Karpas-422 (cell line): ENCODE results near the gene MISFA. TPM values are rescaled to one million over a fixed set of nuclear protein-coding genes. Genes with fewer than 3 reads are reported as not detected.
"Not testable (repeated sequence)": the region's sequence is repeated elsewhere in the genome, so short reads cannot be mapped to it uniquely, and the experiment has no call there.

Source experiments
- DNase-seq: peaks from one replicate; pipeline ENCODE4 v3.0.0-alpha.2; 2015
- H2AFZ ChIP-seq: fragments of 200-600 bp; sonication (generic); 2 replicates; pipeline ENCODE4 v1.6.1; 2014; ENCODE audit warnings: antibody characterized with exemption, low read length, mixed read lengths
- H3K27ac ChIP-seq: fragments of 200-600 bp; sonication (generic); 2 replicates; pipeline ENCODE4 v1.5.1; 2014; ENCODE audit warnings: mild to moderate bottlenecking, low read length, moderate library complexity
- H3K27me3 ChIP-seq: fragments of 200-600 bp; sonication (generic); 2 replicates; pipeline ENCODE4 v1.6.1; 2014; ENCODE audit warnings: low read length, mixed read lengths
- H3K36me3 ChIP-seq: fragments of 200-600 bp; sonication (generic); 2 replicates; pipeline ENCODE4 v1.6.1; 2014; ENCODE audit warnings: low read length, mixed read lengths; ENCODE audit not compliant: insufficient read depth
- H3K4me1 ChIP-seq: fragments of 200-600 bp; sonication (generic); 2 replicates; pipeline ENCODE4 v1.6.1; 2014; ENCODE audit warnings: mild to moderate bottlenecking, low read length, mixed read lengths
- H3K4me2 ChIP-seq: fragments of 200-600 bp; sonication (generic); 2 replicates; pipeline ENCODE4 v1.6.1; 2014; ENCODE audit warnings: low read length, low read depth, mild to moderate bottlenecking; ENCODE audit not compliant: poor library complexity, severe bottlenecking
- H3K4me3 ChIP-seq: fragments of 200-600 bp; sonication (generic); 2 replicates; pipeline ENCODE4 v1.5.1; 2014; ENCODE audit warnings: mild to moderate bottlenecking, antibody characterized with exemption, low read length, mixed read lengths
- H3K79me2 ChIP-seq: fragments of 200-600 bp; sonication (generic); 2 replicates; pipeline ENCODE4 v1.6.1; 2014; ENCODE audit warnings: mild to moderate bottlenecking, low read length, mixed read lengths
- H3K9ac ChIP-seq: fragments of 200-600 bp; sonication (generic); 2 replicates; pipeline ENCODE4 v1.6.0; 2014; ENCODE audit warnings: low read length
- H3K9me2 ChIP-seq: fragments of 200-600 bp; sonication (generic), shearing (Covaris generic); replicated peaks from 2 replicates; pipeline ENCODE4 v1.6.0; 2014; ENCODE audit warnings: mild to moderate bottlenecking, low read length, moderate library complexity; ENCODE audit not compliant: insufficient read depth
- H3K9me3 ChIP-seq: fragments of 300-700, 200-600 bp; sonication (generic); 2 replicates; pipeline ENCODE4 v1.6.1; 2014; ENCODE audit warnings: low read length, mixed read lengths
- H4K20me1 ChIP-seq: fragments of 200-600 bp; sonication (generic); 2 replicates; pipeline ENCODE4 v1.6.1; 2014; ENCODE audit warnings: mild to moderate bottlenecking, antibody characterized with exemption, low read length, low read depth; ENCODE audit not compliant: insufficient read depth
- total RNA-seq: library from RNA; depleted of rRNA; stranded (reverse); fragments of >200 nt; shearing (Covaris generic); gene quantifications from 2 replicates; pipeline ENCODE4 v1.2.3, GENCODE V29; 2014; ENCODE audit warnings: low replicate concordance

The MISFA gene
- total RNA-seq, 1 experiment from 2014 or later, result 1.2 TPM

DNA sequence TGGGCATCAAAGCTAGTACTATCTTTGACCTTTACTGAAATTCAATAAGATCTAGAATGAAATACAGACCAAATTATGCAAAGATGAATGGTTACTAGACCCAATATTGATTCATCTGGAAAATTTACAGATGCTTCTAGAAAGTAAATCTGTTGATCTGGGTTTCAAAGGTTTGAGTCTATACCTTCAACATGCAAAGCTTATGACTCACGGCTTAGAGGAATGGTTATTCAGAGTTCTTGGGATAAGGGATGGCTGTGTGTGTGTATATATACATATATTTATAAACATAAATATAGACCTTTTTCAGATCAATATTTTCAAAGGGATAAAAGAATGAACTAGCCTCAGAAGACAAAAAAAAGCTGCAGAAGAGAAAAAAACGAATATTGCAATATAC is 33.3 kb downstream of the MISFA start:
- peak overlapping the region; percentile 94 for H3K4me3 ChIP-seq
- no peaks in the 10 kb centered on the region for H3K36me3 ChIP-seq
- H4K20me1 ChIP-seq, result peaks cover 7% of the 10 kb centered on the region; the same call in 1 of the 2 replicates
- peaks cover 67% of the 10 kb centered on the region for H3K79me2 ChIP-seq
- no peaks in the 10 kb centered on the region for H3K9me3 ChIP-seq
- H3K9ac ChIP-seq, result peak overlapping the region; percentile 85
- H2AFZ ChIP-seq, result no peak overlapping the region
- peaks cover 44% of the 10 kb centered on the region for H3K4me1 ChIP-seq
- DNase-seq, result no peak
- no peaks in the 10 kb centered on the region for H3K27me3 ChIP-seq
- peak overlapping the region; percentile 75 for H3K27ac ChIP-seq
- H3K9me2 ChIP-seq, result no peaks in the 10 kb centered on the region
- peak overlapping the region; percentile 94 for H3K4me2 ChIP-seq

DNA sequence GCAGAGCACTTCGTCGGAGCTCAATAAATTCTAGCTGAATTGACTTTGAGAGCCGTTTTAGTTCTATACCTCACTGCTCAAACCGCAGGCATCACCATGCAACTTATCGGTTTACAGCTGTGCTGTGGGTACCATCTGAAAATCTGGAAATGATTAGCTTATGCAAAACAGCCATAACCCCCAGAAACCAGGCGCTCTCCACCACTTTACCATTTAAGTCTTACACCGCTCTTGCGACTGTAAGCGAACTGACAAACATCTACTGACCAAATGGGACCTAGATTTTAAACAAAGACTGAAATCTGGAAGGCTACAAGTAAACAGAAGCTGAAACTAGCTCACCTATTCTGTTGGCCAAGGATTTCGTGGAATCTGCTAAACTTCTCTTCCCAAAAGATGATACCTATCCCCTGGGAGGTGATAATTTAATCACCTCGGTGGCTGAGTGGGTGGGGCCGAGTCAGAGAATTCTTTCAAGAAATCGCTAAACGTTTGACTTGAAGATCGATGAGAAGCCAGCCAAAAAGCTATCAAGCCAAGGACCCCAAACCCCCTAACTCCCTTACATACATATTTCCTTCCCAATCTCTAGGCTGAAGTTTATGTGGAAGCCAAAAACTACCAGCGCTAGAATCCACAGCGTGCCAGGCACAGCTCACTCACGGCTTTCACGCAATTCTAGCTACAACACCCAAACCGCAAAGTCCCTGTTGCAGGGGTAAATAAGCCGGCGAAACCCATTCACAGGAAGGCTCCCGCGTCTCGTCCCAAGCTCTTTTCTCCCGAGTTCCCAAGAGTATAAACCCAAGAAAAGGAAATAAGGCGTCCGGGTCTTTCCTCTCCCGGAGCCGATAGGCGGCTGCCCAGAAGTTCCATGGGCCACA is 33.9 kb downstream of the MISFA start:
- H3K4me2 ChIP-seq, result peak overlapping the region; percentile 94
- peak overlapping the region; percentile 85 for H3K9ac ChIP-seq
- no peak overlapping the region for H2AFZ ChIP-seq
- H3K36me3 ChIP-seq, result no peaks in the 10 kb centered on the region
- H3K27ac ChIP-seq, result peak overlapping the region; percentile 75
- no peaks in the 10 kb centered on the region for H3K9me2 ChIP-seq
- no peaks in the 10 kb centered on the region for H3K27me3 ChIP-seq
- peaks cover 7% of the 10 kb centered on the region; the same call in 1 of the 2 replicates for H4K20me1 ChIP-seq
- peak; percentile 79 for DNase-seq
- peaks cover 61% of the 10 kb centered on the region for H3K79me2 ChIP-seq
- H3K4me3 ChIP-seq, result peak overlapping the region; percentile 94
- H3K9me3 ChIP-seq, result no peaks in the 10 kb centered on the region
- peaks cover 37% of the 10 kb centered on the region for H3K4me1 ChIP-seq

DNA sequence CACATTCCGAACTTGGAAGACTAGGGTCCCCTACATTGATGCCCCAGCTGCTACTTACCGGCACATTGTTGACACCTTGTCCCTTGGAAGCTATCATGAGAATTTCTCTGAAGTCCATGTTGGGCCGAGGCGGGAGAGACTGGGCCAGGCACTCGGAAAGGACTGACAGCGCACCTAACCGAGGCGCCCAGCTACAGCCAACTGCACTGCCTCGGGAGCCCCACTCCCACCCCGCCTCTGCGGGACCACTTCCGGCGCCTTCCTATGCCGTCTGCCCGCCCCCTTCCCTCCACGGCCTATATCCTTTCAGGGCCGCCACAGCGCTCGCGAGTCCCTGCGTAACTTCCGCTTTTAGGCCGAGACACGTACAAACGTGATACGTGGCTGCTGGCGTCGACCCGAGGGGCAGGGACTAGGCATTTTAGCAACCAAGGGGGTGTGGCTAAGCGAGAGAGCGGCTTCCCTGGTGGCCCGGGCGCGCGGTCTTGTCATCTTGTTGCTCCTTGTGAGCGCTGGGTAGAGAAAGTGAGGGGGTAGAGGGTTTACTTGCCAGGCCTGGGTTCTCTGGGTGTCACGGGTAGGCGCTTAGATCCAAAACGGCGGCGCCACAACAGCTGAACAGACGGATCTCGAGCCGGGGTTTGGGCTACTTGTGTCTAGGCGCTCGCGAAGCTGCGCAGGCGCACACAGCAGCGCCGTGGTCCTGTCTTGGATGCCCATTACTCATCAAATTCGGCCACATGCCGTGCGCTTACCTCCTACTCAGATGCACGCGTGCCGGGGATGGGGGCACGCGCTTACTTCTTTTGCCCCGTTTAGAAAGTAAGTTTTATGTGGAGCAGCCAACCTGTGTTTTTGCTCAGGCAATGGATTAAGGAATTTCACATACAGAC is 34.8 kb downstream of the MISFA start, which contains the start of gene SPTY2D1:
SPTY2D1 (minus strand) TSS at position 203 of the 893 bp plus-strand sequence; CDS start at position 118, 85 bp downstream.
- H3K9me2 ChIP-seq, result no peaks in the 10 kb centered on the region
- H3K4me1 ChIP-seq, result peaks cover 28% of the 10 kb centered on the region
- peak within 1 kb of the TSS; percentile 94 for H3K4me3 ChIP-seq
- peak within 1 kb of the TSS; percentile 85 for H3K9ac ChIP-seq
- peak; percentile 100 for DNase-seq
- no peaks in the 10 kb centered on the region for H3K9me3 ChIP-seq
- peak within 1 kb of the TSS; percentile 69 for H2AFZ ChIP-seq
- H3K4me2 ChIP-seq, result peak within 1 kb of the TSS; percentile 94
- H3K27ac ChIP-seq, result peak within 1 kb of the TSS; percentile 75
- H3K27me3 ChIP-seq, result no peaks in the 10 kb centered on the region
- peaks cover 52% of the 10 kb centered on the region for H3K79me2 ChIP-seq
- no peaks in the 10 kb centered on the region for H3K36me3 ChIP-seq
- H4K20me1 ChIP-seq, result peaks cover 7% of the 10 kb centered on the region; the same call in 1 of the 2 replicates

DNA sequence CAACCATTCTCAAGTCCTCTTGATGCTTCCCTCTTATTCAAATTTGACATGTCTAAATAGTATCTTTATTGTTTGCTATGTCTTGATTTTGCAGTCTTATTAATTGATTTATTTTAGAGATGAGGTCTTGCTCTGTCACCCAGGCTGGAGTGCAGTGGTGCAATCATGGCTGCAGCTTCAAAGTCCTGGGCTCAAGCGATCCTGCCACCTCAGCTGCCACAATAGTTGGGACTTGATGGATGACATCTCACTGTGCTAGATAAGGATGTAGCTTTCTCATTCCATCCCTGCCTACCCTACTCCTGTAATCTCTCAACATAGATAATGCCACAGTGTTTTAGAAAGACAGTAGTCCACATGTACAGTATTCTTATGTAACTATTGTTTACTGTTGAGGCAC is 42.1 kb downstream of the MISFA start:
- no peak for DNase-seq
- Histone ChIP-seq H3K9ac (no peak overlapping the region), H3K79me2 (no peaks in the 10 kb centered on the region), H2AFZ (no peak overlapping the region), H3K4me3 (no peak overlapping the region), H4K20me1 (no peaks in the 10 kb centered on the region), H3K9me2 (no peaks in the 10 kb centered on the region), H3K36me3 (no peaks in the 10 kb centered on the region), H3K4me2 (no peak overlapping the region), H3K9me3 (no peaks in the 10 kb centered on the region), H3K27me3 (no peaks in the 10 kb centered on the region), H3K27ac (no peak overlapping the region), H3K4me1 (no peaks in the 10 kb centered on the region)

DNA sequence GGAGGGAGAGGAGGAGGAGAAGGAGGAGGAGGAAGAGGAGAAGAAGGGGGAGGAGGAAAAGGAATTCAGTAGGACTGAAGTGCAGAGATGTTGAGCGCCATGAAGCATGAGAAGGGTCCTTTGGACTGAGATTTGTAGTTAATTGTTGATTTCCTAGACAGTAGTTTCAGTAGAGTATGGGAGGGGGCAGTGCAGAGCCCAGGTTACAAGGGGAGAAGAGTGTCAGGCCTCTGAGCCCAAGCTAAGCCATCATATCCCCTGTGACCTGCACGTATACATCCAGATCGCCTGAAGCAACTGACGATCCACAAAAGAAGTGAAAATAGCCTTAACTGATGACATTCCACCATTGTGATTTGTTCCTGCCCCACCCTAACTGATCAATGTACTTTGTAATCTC is 43.4 kb downstream of the MISFA start:
- not testable (repeated sequence) for DNase-seq, H3K9me2 ChIP-seq, H3K27me3 ChIP-seq, H3K9ac ChIP-seq, H3K4me2 ChIP-seq, H3K4me3 ChIP-seq, H3K79me2 ChIP-seq, H3K27ac ChIP-seq, H4K20me1 ChIP-seq, H3K4me1 ChIP-seq, H3K36me3 ChIP-seq, H2AFZ ChIP-seq, H3K9me3 ChIP-seq

DNA sequence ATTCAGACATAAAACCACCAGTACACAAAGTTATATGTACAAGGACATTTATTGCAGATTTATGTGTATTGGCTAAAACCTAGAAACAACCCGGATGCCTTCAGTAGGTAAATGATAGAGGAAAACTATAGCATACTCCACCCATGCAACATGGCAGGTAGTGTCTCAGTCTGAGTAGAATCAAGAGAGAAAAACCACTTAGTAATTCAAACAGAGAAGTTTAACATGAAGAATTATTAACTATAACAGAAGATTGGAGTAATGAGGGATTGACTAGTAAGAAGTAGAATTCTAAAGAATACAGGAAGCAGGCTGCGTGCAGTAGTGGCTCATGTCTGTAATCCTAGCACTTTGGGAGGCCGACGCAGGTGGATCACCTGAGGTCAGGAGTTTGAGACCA is 50.8 kb downstream of the MISFA start:
- no peaks in the 10 kb centered on the region for H4K20me1 ChIP-seq
- no peaks in the 10 kb centered on the region for H3K9me3 ChIP-seq
- no peaks in the 10 kb centered on the region for H3K9me2 ChIP-seq
- no peaks in the 10 kb centered on the region for H3K79me2 ChIP-seq
- no peak overlapping the region for H3K9ac ChIP-seq
- no peaks in the 10 kb centered on the region for H3K27me3 ChIP-seq
- H3K4me1 ChIP-seq, result no peaks in the 10 kb centered on the region
- DNase-seq, result no peak
- H3K36me3 ChIP-seq, result no peaks in the 10 kb centered on the region
- H3K27ac ChIP-seq, result no peak overlapping the region
- no peak overlapping the region for H3K4me3 ChIP-seq
- no peak overlapping the region for H3K4me2 ChIP-seq
- peak overlapping the region; percentile 56; the same call in 1 of the 2 replicates for H2AFZ ChIP-seq

DNA sequence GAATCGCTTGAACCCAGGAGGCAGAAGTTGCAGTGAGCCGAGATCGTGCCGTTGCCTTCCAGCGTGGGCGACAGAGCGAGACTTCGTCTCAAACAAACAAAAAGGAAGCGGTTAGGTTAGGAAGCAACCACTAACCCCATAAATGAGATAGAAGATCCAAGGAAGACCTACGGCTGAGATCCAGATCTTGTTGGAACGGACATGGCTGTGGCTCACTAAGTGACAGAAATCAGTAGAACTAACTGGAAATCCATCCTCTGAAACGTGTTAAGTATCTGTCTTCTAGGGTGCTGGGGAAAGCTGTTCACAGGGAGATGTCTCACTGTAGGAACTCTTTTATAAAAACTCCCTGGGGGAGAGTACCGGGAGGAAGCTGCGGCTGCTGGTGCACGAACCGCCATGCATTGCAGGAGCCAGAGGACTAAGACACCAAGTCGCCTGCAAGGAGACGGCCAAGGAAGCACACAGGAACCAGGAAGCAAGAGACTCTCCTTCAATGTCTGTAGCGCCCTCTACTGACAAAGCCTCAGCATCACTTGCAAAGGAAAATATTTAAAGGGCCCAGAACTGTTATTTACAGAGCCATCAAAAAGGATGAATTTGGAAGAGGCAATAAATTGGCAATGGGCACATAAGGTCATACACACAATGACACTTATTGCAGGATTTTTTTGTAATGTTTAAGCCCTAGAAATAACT is 51.4 kb downstream of the MISFA start:
- Histone ChIP-seq H3K9me3 (no peaks in the 10 kb centered on the region), H3K27me3 (no peaks in the 10 kb centered on the region), H3K4me1 (no peaks in the 10 kb centered on the region), H3K9ac (no peak overlapping the region), H3K79me2 (no peaks in the 10 kb centered on the region), H3K4me3 (no peak overlapping the region), H3K27ac (no peak overlapping the region), H4K20me1 (no peaks in the 10 kb centered on the region), H3K9me2 (no peaks in the 10 kb centered on the region), H3K4me2 (no peak overlapping the region), H3K36me3 (no peaks in the 10 kb centered on the region), H2AFZ (no peak overlapping the region)
- DNase-seq, result peak; percentile 83
